CD1c-positive myeloid dendritic cell (primary cell): Measurements from ENCODE around the gene TLR3.
A peak's percentile ranks its signal among the peaks of the same experiment; 100 is the strongest.

ENCODE experiments used
- DNase-seq: peaks from one replicate; pipeline ENCODE4 v3.0.0-alpha.2; 2016; ENCODE audit errors: extremely low spot score

The TLR3 gene

GRCh38 chr4:186104890-186105646, 36.1 kb downstream of the TLR3 start:
- no peak for DNase-seq

GRCh38 chr4:186105647-186106321, 36.8 kb downstream of the TLR3 start:
- no peak for DNase-seq

GRCh38 chr4:186107947-186108346, 39.0 kb downstream of the TLR3 start:
- no peak for DNase-seq

GRCh38 chr4:186108391-186108790, 39.4 kb downstream of the TLR3 start:
- DNase-seq: no peak

DNA sequence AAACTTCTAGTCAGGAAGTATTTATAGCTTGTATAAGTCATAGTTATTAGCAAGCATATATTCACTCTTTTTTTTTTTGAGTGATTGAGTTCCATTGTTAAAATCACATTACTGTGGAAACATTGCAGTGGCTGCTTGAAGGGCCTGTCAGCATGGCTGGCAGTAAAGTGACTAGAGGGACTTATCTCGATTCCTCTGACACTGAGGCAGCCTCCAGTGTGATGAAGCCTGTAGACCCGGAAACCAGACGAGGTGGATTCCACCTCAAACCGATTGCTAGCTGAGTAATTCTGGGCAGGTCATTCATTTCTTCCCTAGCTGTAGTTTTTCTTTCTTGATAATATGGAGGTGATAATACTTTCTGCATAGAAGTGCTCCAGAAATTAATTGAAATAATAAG, 40.3 kb downstream of the TLR3 start:
- DNase-seq: no peak

DNA sequence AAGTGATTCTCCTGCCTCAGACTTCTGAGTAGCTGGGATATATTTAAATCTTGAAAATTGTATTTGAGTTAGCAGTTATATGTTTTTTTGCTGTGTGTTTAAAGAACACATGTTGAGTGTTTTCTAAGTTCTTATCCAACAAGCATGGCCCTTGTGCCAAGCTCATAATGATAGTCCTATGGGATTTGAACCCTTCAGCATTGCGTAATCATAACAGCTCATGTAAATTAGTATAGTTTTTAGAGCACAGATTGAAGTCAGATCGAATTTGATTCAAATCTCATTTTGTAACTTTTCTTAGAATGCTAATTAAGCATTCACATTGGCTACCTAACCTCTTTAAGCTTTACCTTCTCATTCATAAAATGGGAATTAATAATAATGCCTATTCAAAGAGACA, 47.7 kb downstream of the TLR3 start:
- no peak for DNase-seq

GRCh38 chr4:186118582-186118981, 49.6 kb downstream of the TLR3 start:
- no peak for DNase-seq

DNA sequence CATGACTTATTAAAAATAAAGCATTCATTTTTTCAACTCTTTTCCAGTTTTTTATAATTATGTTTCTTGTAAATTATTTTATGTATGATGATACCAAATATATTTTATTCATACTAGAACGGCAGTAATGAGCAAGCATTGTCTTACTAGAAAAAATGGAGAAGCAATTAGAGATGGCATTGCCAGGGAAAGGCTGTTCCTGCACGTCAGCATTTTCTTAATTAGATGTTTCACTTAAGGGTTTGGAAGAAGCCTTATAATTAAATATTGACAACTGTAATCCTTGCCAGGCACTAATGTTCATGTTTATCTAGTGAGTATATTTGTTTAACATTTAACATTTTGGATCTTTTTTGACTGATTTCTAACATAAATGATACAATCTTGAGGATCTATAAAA, 52.1 kb downstream of the TLR3 start:
- DNase-seq: no peak

GRCh38 chr4:186128842-186129241, 59.9 kb downstream of the TLR3 start:
- DNase-seq: no peak

GRCh38 chr4:186131935-186132334, 63.0 kb downstream of the TLR3 start:
- no peak for DNase-seq

- no peak for DNase-seq
Measured at GRCh38 chr4:186132577-186133242, 63.8 kb downstream of the TLR3 start.

DNA sequence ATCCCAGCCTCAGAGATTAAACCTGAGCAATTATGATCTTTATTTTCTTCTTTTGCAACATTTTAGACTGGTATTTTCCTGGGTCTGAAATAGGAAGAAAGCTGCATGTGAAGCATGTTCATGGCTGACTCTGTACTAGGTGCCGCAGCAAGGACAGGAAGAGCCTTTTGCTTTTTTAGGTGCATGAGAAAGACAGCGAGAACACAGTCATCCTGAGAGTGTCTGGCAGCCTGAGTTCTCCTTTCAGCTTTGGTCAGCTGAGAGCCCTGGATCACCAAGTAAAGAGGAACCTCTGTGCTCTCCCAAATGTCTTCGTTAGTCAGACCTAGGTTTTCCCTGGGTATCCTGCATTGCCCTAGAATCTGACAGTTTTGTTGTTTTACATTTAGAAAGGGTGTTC, 65.3 kb downstream of the TLR3 start:
- DNase-seq: peak; percentile 85

DNA sequence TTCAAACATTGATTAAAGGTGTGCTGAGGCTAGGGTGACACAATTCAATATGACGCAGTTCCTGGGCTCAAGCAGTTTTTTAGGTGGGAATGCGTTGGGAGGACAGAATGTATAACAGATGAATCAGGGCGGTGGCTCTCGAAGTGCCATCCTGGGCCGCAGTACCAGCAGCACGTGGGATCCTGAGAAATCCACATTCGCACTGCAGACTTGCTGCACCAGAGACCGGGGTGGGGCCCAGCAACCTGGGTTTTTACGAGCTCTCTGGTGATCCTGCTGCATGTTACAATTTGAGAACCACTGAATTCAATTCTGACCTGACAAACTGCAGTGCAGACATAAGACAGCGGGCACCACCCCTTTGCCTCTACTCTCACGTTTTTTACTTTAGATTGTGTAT, 65.9 kb downstream of the TLR3 start:
- no peak for DNase-seq

DNA sequence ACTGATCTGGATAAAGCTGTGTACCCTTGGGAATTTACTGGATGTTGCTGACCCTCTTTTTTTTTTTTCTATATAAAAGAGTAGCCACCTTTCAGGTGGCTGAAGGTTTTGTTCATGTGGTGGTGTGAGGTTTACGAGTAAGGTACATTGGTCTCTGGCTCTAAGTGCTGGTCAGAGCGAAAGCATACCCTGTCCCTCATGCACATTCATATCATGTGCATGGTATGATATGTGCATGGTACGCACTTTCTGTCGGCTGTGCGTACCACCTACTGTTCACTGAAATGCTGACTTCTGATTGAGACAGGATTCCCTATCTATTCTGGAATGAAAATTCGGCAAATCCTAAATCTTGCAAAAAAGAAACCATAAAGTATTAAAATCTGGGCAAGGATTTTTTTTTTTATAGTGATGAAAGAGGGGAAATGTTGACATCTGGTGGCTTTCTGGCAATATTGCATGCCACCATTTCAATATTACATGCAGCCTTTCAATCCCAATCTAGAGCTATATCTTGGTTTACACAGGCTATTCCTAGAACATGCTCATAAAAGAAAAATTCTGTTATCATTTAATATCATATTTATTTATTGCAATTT, 68.3 kb downstream of the TLR3 start:
- DNase-seq: peak; percentile 39
